GM18873 (cell line): ENCODE data around the gene UBASH3B.
"Not testable (repeated sequence)": the region's sequence is repeated elsewhere in the genome, so short reads cannot be mapped to it uniquely, and the experiment has no call there.

Experiments used
- ATAC-seq: cut with Tn5 transposase; IDR thresholded peaks from one replicate; pipeline ENCODE4 v1.9.1; 2021; ENCODE audit warnings: mild to moderate bottlenecking, moderate library complexity, moderate number of reproducible peaks; ENCODE audit not compliant: unreplicated experiment, low FRiP score

UBASH3B gene

DNA sequence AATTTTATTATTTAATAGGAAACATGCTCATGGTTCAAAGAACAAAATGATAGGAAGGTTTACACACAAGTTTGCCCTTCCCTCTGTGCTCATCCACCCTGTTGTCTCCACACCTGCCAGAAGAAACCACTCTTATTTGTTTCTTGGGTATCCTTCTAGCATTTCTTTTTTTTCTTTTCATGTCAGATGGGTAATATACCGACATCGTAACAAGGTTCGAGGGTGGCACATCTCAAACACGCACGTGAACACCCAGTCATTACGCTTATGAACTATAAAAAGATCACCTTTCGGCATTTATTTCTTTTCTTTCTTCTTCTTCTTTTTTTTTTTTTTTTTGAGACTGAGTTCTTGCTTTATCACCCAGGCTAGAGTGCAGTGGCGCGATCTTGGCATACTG is 70.5 kb downstream of the UBASH3B start:
- ATAC-seq = no peak

DNA sequence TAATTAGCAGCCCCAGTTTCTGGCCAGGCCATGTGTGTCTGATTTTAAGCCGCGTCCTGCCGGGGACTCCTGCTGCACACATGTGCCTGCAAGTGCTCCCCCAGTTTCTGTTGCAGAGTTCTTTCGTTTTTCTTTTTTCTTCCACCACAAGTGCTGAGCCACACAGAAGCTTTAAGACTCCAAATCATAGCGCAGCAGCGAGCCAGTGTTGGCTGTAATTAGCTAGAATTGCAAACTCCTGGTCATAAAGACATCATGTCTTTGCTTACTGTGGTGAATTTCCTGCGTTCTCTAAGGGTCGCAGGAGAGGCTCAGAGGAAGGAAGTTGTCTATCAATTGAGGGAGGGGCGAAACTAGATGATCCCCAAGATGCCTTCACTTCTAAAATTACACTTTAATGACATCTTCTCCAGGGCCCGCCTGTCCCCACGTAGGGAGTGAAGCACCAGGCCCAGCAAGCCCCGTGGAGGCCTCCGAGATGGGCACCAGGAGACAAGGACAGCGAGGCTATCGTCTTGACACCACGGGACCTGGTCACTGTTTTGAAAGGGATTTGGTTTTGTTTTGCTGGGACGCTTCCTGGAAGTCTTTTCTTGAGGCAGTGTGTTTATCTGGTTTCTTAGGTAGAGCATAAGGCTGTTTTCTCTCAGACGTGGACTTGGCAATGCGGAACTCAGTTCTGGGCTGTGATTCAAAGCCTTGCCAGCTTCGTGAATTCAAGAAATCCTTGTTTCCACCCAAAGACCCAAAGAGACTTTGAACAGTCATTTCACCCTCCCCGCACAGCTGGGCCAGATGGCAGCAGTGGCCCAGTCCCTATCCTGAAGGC is 71.8 kb downstream of the UBASH3B start:
- no peak for ATAC-seq

GRCh38 chr11:122728561-122728960 is 73.0 kb downstream of the UBASH3B start:
- no peak for ATAC-seq

- ATAC-seq = no peak
Observed at GRCh38 chr11:122729139-122729538, 73.6 kb downstream of the UBASH3B start.

- not testable (repeated sequence) for ATAC-seq
Observed at GRCh38 chr11:122730694-122731093, 75.2 kb downstream of the UBASH3B start.

- ATAC-seq = no peak
Observed at GRCh38 chr11:122731500-122731913, 76.0 kb downstream of the UBASH3B start.

GRCh38 chr11:122732342-122733315 is 77.1 kb downstream of the UBASH3B start:
- ATAC-seq = no peak

DNA sequence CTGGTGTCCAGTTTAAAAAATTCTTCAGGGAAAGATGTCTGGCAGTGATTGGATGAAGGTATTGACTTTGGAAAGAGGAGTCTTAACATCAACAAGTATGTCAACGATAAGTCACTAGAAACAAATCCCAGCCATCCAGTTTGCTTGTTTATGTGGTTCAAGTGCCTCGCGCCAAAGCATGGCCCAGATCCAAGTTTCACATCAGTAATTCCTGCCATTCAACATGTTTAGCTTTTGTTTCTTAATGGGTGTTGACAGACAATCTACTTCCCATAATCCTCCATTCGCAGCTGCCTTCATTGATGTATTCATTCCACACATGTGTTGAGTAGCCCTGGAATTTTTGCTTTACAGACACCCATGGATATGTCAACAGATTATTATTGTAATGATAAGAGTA is 77.8 kb downstream of the UBASH3B start:
- no peak for ATAC-seq

GRCh38 chr11:122734848-122735496 is 79.5 kb downstream of the UBASH3B start:
- ATAC-seq = no peak

DNA sequence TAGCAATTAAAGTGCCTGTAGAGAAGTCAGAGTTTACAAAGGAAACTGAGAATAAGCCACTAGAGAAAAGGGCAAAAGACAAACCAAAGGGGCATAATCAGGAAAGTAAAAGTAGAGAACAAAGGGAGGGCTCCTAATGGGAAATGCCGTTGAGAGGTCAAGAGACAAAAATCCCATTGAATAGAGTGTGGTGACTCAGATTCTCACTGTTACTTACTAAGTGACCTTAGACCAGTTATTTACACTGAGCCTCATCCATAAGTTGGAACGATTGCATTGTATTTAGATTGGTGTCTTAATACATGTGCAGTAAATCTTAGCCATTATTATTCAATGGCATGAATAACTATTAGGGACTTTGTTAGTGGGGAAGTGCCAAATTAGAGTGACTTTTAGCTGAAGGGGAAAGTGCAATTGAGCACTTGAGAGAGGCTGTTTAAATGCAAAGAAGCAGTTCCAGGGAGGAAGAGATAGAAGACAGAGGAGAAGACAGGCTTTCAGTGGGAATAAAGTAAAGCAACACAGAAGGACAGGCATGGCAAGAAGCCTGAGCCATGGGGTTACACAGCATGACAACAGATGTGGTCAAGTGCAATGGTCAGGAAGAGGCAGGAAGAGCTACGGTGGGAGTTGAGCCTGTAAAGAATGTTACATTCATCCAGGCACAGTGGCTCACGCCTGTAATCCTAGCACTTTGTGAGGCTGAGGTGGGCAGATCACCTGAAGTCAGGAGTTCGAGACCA is 82.6 kb downstream of the UBASH3B start:
- no peak for ATAC-seq

GRCh38 chr11:122741613-122742300 is 86.2 kb downstream of the UBASH3B start:
- no peak for ATAC-seq

DNA sequence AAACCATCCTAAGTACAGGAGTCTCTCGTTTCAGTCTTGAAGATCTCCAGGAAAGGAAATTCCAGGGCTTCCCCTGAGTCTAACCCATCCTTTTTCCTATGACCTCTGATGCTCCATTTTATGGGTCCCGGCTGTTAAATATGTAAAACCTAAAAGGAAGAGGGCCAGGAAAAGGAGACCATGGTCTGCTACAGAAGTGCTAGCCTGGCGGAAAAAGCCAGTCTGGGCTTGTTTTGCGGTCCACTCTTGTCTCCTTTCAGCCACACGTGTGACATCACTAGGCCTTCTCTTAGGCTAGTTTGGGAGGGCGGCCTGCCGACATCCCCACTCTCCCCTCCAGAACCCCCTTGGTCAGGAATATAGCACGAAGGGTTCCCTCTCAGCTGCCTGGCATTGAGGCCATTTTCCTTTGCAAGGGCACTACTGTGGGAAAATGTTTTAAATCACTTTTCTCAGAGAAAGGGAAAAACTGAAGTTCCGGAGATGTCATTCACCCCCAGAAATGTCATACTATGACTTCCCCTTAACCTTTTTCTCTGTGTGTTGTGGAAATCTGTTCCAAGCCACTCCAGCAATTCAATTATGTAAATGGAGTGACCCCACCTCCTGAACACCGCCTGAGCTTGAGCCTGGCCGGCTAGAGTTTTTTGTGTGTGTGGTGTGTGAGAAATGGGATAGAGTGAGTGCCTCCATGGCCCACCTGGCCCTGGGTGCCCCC is 86.9 kb downstream of the UBASH3B start:
- ATAC-seq = no peak

- ATAC-seq = no peak
Observed at GRCh38 chr11:122743097-122743741, 87.7 kb downstream of the UBASH3B start.

GRCh38 chr11:122743949-122744348 is 88.4 kb downstream of the UBASH3B start:
- ATAC-seq = no peak

- ATAC-seq = no peak
Observed at GRCh38 chr11:122744357-122744756, 88.8 kb downstream of the UBASH3B start.

GRCh38 chr11:122745111-122745510 is 89.6 kb downstream of the UBASH3B start:
- no peak for ATAC-seq

DNA sequence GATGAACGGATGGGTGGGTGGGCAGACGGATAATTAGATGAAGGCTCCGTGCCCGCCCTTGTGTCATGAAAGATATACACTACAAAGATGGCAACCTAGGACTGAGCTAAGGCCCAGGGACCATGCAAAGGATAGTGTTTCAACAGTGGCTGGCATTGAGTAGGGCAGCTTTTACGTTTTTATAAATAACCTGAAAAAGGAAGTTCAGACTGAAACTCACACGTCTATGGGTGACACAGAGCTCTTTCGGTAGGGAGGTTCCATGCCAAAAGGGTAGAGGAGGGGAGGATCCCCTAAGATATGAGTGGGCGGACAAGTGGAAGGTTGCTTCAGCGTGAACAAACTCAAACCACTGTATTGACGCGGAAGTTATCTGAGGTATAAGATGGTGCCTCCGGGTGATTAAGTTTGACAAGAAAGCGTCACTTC is 90.5 kb downstream of the UBASH3B start:
- ATAC-seq = peak; percentile 42

- ATAC-seq = no peak
Observed at GRCh38 chr11:122746611-122747244, 91.2 kb downstream of the UBASH3B start.
